Adrenal gland (tissue), 12 donors: ENCODE results near the gene RPS5. TPM values are rescaled to one million over a fixed set of nuclear protein-coding genes. Genes with fewer than 3 reads are reported as not detected.

ENCODE experiments used
- DNase-seq, 7 donors: peaks; one replicate each; pipeline ENCODE4 v3.0.0-alpha.2; 2019 to 2020
- H3K27ac ChIP-seq, 5 donors: fragments of 200-600 bp; sonication (generic) in 4 of 5; 1 replicate in 3 of 5; 2 replicates in 2 of 5; pipeline versions ENCODE4 v1.5.1 to v1.8.0; 2016 to 2020; ENCODE audit warnings: mild to moderate bottlenecking in 1 of 5
- H3K27me3 ChIP-seq: fragments of 200-600 bp; 2 replicates; pipeline ENCODE4 v1.8.0; 2021
- H3K36me3 ChIP-seq, 2 donors: fragments of 200-600 bp; replicated peaks in 1 of 2; 1 replicate in 1 of 2; 2 replicates in 1 of 2; pipeline versions ENCODE4 v1.5.1 to v1.8.0; 2018 to 2022
- H3K4me1 ChIP-seq, 2 donors: fragments of 200-600 bp; replicated peaks in 1 of 2; 1 replicate in 1 of 2; 2 replicates in 1 of 2; pipeline versions ENCODE4 v1.5.1 to v1.8.0; 2018 to 2021
- H3K4me3 ChIP-seq, 4 donors: fragments of 200-600 bp; sonication (generic) in 3 of 4; one replicate each; pipeline ENCODE4 v1.5.1; 2016 to 2018
- H3K9me3 ChIP-seq, 3 donors: fragments of 200-600 bp; sonication (generic) in 1 of 3; replicated peaks in 1 of 3; 1 replicate in 2 of 3; 2 replicates in 1 of 3; pipeline versions ENCODE4 v1.5.1 to v1.8.0; 2016 to 2021
- POLR2A ChIP-seq, 2 donors: fragments of 450-650 bp; IDR thresholded peaks; one replicate each; pipeline ENCODE4 v1.6.1; 2017; ENCODE audit warnings: antibody characterized with exemption in 2 of 2, mild to moderate bottlenecking in 2 of 2, moderate library complexity in 1 of 2
- WGBS, 4 donors: extraction: QIAGEN DNeasy Blood & Tissue Kit in 2 of 4; methylation state at CpG; one replicate each; pipeline versions ENCODE4 v1.1.5 to v1.1.7; 2013 to 2017; 5-methylcytosine and 5-hydroxymethylcytosine counted together
- intact Hi-C, 2 donors: fragments of 100-400 bp; cut with DNase I; formaldehyde crosslinking; loops; one replicate each; pipeline versions ENCODE4 v1.14.1 to v1.15.0; 2022 to 2023
- polyA plus RNA-seq, 3 donors: library from polyadenylated mRNA; stranded (reverse); fragments of 200-250 nt in 2 of 3; fragments of 350-450 nt in 1 of 3; fragmentation: Illumina TruSeq in 1 of 3; extraction: RNeasy Lipid Tissue Mini Kit (QIAGEN cat#74804) in 1 of 3; gene quantifications; one replicate each; pipeline ENCODE4 v1.2.3, GENCODE V29; 2013 to 2014
- total RNA-seq, 9 donors: library from RNA; depleted of rRNA in 4 of 9; stranded (reverse); fragments of >200 nt in 4 of 9; fragments of 120-200 nt in 1 of 9; fragmentation: NEBNext Ultra II Directional in 1 of 9; extraction: Animal tissue kit (Norgen Biotek cat#: 25700) in 1 of 9; gene quantifications; one replicate each; pipeline versions ENCODE4 v1.1.0 to v1.2.4, GENCODE V29; 2013 to 2023
- TF ChIP-seq, protein P1 (sequence below), 6 experiments: fragments of 450-650 bp in 4 of 6; fragments of 200-600 bp in 2 of 6; sonication (generic) in 1 of 6; IDR thresholded peaks; 1 replicate in 5 of 6; 2 replicates in 1 of 6; pipeline versions ENCODE4 v1.5.1 to v1.8.0; 2016 to 2021; ENCODE audit warnings: antibody characterized with exemption in 6 of 6, mild to moderate bottlenecking in 2 of 6, moderate library complexity in 1 of 6
- donor health status: healthy with polysubstance abuse.
- donor health status: Bipolar disorder and iron deficiency.
- donor health status: DM: yes; HTN: yes; CAD: no.
- donor health status: DM: no; HTN: no; CAD: no.
- donor health status: DM: no; HTN: no; CAD: no.
- donor health status: DM: yes; HTN: yes; CAD: no.

The RPS5 gene
- total and polyA plus RNA-seq, 12 donors = 555 to 1,999 (median 1,094) TPM

DNA sequence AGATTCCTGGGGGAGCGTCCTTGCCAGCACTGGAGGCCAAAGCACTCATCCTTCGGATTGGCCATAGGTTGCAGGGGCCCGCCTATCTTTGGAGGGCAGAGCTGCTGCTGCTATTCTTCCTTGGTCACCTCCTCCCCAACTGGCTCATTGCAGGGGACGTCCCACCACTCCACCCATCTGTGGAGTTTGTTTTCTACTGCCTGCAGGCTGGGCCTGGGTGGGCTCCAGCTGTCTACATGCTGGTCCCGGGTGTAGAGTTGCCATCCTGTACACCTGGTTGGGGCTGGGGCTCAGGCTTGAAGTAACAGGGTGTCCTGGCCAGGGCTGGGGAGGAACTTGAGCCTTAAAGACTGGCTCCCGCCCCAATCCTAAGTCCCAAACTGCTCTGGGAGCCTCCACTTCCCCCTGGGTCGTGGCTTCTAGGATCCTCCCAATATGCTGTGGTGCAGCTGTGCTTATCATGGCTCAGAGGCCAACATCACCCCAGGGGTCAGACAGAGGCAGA is 10.5 kb downstream of the RPS5 start:
- TF ChIP-seq POLR2A (IDR thresholded peaks at IDR 0.05) = no peak
- TF ChIP-seq, protein P1, sequence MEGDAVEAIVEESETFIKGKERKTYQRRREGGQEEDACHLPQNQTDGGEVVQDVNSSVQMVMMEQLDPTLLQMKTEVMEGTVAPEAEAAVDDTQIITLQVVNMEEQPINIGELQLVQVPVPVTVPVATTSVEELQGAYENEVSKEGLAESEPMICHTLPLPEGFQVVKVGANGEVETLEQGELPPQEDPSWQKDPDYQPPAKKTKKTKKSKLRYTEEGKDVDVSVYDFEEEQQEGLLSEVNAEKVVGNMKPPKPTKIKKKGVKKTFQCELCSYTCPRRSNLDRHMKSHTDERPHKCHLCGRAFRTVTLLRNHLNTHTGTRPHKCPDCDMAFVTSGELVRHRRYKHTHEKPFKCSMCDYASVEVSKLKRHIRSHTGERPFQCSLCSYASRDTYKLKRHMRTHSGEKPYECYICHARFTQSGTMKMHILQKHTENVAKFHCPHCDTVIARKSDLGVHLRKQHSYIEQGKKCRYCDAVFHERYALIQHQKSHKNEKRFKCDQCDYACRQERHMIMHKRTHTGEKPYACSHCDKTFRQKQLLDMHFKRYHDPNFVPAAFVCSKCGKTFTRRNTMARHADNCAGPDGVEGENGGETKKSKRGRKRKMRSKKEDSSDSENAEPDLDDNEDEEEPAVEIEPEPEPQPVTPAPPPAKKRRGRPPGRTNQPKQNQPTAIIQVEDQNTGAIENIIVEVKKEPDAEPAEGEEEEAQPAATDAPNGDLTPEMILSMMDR (IDR thresholded peaks at IDR 0.05) = no peak
- Histone ChIP-seq H3K36me3 (peaks cover 0 to 24% of the 10 kb centered on the region in 2 donors), H3K27ac (no peak overlapping the region), H3K4me3 (no peak overlapping the region), H3K9me3 (no peaks in the 10 kb centered on the region), H3K27me3 (peaks cover 4% of the 10 kb centered on the region), H3K4me1 (peaks cover 11 to 19% of the 10 kb centered on the region in 2 donors)
- DNase-seq = peak in 1 of 7 donors; percentile 11
- intact Hi-C loops = no loop called here
- WGBS, 4 donors = 50 to 86% (median 75%) methylated on average over 1 to 7 of the region's 7 CpGs

DNA sequence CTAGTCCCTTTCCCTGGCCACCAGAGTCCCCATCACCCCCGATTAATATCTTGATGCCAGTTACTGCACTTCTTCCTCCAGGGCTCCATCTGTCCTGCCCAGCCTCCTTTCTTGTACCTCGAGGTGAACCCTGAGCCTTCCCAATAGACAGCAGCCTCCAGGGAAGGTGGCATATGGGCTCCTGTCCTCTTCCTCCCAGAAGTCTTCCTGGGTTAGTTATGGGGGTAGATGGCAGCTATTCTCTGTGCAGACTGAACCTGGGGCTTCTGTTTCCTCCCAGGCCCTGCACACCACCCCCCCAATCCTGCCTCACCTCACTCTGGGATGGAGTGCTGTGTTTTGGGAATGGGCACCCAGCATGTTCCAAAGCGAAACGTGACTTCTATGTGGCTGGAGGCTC is 11.0 kb downstream of the RPS5 start:
- no peak overlapping the region for H3K27ac ChIP-seq
- peaks cover 4% of the 10 kb centered on the region for H3K27me3 ChIP-seq
- H3K4me1 ChIP-seq = peaks cover 11 to 19% of the 10 kb centered on the region in 2 donors
- intact Hi-C loops = no loop called here
- 78 to 83% (median 79%) methylated on average over 2 to 4 of the region's 4 CpGs for whole genome bisulfite sequencing, 4 donors
- no peaks in the 10 kb centered on the region for H3K9me3 ChIP-seq
- no peak for DNase-seq
- peaks cover 0 to 19% of the 10 kb centered on the region in 2 donors for H3K36me3 ChIP-seq
- no peak for TF ChIP-seq POLR2A (IDR thresholded peaks at IDR 0.05)
- TF ChIP-seq, protein P1 (IDR thresholded peaks at IDR 0.05) = no peak
- H3K4me3 ChIP-seq = no peak overlapping the region

DNA sequence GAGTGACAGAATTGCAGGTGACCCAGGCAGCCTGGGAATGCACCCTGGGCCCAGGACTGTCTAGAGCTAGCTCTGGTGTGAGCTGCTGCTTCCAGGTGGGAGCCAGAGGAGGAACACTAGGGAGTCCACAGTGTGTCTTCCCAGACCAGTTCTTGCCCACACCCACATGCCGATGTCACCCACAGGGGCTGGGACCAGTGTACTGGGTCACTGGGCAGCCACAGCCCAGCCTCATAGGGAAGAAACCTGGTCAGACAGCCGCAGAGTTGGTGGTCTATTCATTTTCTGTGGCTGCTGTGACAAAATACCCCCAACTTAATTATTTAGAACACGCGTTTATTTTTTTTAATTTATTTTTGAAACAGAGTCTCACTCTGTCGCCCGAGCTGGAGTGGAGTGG is 11.5 kb downstream of the RPS5 start:
- peaks cover 11 to 19% of the 10 kb centered on the region in 2 donors for H3K4me1 ChIP-seq
- intact Hi-C loops = no loop called here
- WGBS, 4 donors = 94 to 97% (median 95%) methylated on average over 5 to 6 of the region's 6 CpGs
- no peak for TF ChIP-seq POLR2A (IDR thresholded peaks at IDR 0.05)
- TF ChIP-seq, protein P1 (IDR thresholded peaks at IDR 0.05) = no peak
- H3K27ac ChIP-seq = no peak overlapping the region
- no peaks in the 10 kb centered on the region for H3K9me3 ChIP-seq
- H3K27me3 ChIP-seq = peaks cover 4% of the 10 kb centered on the region
- no peak for DNase-seq
- H3K36me3 ChIP-seq = peaks cover 0 to 15% of the 10 kb centered on the region in 2 donors
- no peak overlapping the region for H3K4me3 ChIP-seq

DNA sequence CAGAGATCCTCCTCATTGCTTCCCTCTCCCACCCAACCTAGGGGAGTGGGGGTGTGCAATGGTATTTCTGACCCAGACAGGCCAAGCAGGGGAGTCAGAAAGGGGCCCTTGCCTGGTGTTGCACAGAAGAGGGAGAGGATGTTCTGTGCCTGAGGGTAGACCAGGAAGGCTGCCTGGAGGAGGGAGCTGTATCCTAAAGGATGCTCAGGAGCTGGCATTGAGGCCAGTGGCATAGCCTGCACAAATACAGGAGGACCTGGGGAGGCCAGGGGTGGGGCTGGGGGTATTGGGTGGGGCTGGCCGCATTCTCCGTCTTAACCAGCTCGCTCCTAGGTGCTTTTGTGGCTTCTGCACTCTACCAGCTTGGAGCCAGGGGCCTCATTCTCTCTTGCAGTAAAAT is 12.8 kb downstream of the RPS5 start:
- intact Hi-C loops = no loop called here
- Histone ChIP-seq H3K4me1 (peaks cover 11 to 19% of the 10 kb centered on the region in 2 donors), H3K36me3 (peaks cover 0 to 1% of the 10 kb centered on the region in 2 donors), H3K27ac (no peak overlapping the region), H3K9me3 (no peaks in the 10 kb centered on the region), H3K4me3 (no peak overlapping the region), H3K27me3 (peaks cover 4% of the 10 kb centered on the region)
- TF ChIP-seq POLR2A (IDR thresholded peaks at IDR 0.05) = no peak
- TF ChIP-seq, protein P1 (IDR thresholded peaks at IDR 0.05) = no peak
- peak in 1 of 7 donors; percentile 15 for DNase-seq
- 92 to 98% (median 95%) methylated on average over 3 of the region's 3 CpGs for WGBS, 4 donors
